DND-41 (cell line): ENCODE results near the gene TMEM178B.

ENCODE experiments used
- EZH2 ChIP-seq: IDR thresholded peaks from 3 replicates; pipeline ENCODE4 v1.6.1; 2012; ENCODE audit warnings: borderline replicate concordance, low read depth, mild to moderate bottlenecking, moderate library complexity, low read length, inconsistent platforms; ENCODE audit not compliant: severe bottlenecking
- TF ChIP-seq, protein P1 (sequence below): IDR thresholded peaks from 2 replicates; pipeline ENCODE4 v1.5.1; 2012; ENCODE audit warnings: borderline replicate concordance, low read length, moderate library complexity, mild to moderate bottlenecking; ENCODE audit not compliant: poor library complexity, severe bottlenecking; ENCODE audit errors: extremely low read depth

DNA sequence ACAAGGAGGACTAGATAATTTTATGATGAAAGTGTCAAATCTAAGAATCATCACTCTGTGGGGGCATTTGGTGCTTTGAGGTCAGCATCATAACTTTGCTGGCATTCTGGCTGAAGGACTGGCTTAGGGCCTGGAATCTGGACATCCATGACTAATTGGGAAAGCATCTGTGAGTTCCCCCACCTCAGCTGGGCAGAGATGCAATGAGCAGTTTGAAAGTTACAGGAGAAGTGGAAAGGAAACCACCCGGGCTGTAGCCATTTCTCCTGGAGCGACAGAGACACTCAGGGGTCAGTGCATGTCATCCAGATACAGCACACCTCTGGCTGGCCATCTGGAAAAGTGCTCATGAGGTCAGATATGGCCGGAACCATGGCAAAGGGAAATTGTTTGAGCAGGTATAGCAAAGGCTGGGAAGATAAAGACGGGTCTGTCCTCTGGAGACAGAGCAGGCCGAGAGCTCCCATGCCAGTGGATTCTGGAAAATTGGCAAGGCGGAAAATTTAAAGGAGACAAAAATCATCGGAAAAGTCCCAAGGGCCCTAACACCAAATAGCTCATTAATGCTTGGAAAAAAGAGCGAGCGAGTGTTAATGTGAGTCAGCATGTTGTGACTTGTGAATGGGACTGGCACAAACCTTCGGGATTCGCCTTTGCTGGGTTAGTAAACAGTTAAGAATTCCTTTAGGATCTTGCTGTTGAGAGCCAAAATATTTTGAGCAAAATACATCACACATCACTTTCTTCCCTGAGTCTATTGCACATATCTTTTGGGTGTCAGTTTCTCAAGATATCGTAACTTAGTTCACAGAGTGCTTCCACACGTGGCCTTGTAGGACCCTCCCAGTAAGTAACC is 288.9 kb downstream of the TMEM178B start:
- TF ChIP-seq, protein P1, sequence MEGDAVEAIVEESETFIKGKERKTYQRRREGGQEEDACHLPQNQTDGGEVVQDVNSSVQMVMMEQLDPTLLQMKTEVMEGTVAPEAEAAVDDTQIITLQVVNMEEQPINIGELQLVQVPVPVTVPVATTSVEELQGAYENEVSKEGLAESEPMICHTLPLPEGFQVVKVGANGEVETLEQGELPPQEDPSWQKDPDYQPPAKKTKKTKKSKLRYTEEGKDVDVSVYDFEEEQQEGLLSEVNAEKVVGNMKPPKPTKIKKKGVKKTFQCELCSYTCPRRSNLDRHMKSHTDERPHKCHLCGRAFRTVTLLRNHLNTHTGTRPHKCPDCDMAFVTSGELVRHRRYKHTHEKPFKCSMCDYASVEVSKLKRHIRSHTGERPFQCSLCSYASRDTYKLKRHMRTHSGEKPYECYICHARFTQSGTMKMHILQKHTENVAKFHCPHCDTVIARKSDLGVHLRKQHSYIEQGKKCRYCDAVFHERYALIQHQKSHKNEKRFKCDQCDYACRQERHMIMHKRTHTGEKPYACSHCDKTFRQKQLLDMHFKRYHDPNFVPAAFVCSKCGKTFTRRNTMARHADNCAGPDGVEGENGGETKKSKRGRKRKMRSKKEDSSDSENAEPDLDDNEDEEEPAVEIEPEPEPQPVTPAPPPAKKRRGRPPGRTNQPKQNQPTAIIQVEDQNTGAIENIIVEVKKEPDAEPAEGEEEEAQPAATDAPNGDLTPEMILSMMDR: no peak
- no peak for TF ChIP-seq EZH2
